DMS53 treated with DMSO at 0.1 percent for 48 hours (cell line): ENCODE measurements around the gene SCRN1.

Experiments
- DNase-seq: peaks from one replicate; lab custom pipeline; 2025; ENCODE audit not compliant: unreplicated experiment; lab: John Stamatoyannopoulos, UW

SCRN1 gene

DNA sequence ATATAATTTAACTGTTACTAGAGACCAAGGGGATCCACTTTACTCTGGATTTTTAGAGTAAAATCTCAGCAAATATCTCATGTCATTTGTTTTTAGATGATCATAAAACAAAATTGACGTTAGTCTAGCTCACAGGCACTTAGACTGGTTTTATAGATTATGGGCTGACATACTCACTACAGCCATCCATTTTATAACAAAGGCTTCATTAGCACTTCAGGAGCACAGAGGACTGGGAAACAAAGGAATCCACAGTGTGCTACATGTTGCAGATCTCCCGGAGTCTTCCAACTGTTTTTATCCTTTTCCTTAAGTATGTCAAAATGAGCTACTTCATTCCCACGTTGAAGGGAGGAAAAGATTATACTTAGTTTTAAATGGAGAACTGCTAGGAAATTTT is 15.9 kb upstream of the SCRN1 start:
- DNase-seq = no peak

DNA sequence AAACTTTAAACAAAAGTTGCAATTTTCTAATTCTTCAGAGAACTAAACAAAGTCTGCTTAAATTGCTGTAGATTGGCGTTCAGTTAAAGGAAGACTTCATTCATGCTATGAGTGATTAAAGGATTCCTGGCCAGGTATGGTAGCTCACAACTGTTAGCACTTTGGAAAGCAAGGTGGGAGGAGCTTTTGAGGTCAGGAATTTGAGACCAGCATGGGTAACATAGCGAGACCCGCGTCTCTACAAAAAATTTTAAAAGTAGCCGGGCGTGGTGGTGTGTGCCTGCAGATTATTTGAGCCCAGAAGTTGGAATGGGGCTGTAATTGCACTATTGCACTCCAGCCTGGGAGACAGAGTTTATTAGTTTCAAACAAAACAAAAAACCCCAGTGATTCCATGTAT is 13.5 kb upstream of the SCRN1 start:
- DNase-seq = no peak

DNA sequence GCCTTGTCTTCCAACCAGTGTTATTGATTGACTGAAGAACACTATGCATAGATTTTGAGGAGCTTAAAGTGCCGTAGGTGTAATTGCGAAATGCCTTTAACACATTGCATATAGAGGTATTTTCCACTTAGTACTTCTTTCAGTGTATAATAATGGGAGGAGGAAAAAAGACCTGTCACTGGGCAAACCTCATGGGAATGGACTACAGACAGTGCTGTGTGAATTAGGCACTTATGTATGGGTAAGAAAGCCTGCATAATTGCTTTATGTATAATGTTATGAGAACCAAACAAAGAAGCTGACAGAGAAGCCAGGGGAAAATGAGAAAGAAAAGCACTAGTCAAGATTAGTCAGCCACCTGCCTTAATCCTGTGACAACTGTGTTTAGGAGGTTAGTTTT is 12.4 kb upstream of the SCRN1 start:
- DNase-seq = no peak

DNA sequence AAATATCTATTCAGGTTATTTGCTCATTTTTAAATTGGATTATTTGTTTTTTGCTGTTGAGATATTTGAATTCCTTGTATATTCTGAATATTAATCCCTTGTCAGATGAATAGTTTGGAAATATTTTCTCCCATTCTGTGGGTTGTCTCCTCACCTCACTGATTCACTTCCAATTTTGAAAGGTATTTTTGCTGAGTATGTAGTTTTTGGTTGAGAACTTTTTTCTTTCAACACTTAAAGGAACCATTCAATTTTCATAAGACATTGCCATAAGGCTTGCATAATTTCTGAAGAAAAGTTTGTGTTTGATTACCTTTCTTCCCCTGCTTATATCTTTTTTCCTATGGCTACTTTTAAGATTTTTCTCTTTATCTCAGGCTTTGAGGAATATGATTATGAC is 8.9 kb upstream of the SCRN1 start:
- no peak for DNase-seq

DNA sequence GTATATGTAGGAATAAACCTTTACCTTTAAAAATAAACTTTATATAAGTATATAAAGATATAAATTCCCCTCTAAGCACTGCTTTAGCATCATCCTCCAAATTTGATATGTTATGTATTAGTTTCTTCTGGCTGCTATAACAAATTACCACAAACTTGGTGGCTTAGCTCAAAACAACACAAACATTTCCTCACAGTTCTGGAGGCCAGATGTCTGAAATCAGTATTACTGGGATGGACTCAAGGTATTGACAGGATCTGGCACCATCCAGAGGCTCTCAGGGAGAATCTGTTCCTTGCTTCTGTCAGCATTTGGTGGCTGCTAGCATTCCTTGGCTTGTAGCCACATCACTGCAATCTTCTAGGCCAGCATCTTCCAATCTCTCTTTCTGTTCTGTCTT is 6.7 kb upstream of the SCRN1 start:
- DNase-seq = no peak

DNA sequence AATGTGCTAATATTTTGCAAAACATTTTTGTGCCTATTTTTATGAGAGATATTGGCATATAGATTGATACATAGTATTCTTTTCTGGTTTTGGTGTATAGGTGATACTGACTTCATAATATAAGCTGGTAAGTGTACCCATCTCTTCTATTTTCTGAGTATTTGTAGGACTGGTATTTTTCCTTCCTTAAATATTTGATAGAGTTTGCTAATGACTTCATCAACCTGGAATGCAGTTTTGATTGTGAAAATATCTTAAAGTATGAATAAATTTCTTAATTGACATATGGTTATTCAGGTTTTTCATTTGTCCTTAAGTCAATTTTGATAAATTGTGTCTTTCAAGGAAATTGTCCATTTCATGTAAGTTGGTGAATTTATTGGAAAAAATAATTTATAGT is 6.1 kb upstream of the SCRN1 start:
- no peak for DNase-seq

DNA sequence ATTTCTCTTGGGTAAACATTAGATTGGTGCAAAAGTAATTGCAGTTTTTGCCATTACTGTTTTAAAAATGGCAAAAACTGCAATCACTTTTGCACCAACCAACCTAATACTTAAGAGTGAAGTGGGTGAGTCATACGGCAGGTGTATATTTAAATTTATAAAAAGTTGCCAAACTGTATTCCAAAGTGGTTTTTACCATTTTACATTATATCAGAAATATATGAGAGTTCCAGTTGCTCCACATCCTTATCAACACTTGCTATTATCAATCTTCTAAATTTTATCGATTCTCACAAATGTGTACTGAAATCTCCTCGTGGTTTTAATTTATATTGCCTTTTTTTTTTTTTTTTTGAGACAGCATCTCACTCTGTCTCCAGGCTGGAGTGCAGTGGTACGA is 3.5 kb upstream of the SCRN1 start:
- peak; percentile 81 for DNase-seq

DNA sequence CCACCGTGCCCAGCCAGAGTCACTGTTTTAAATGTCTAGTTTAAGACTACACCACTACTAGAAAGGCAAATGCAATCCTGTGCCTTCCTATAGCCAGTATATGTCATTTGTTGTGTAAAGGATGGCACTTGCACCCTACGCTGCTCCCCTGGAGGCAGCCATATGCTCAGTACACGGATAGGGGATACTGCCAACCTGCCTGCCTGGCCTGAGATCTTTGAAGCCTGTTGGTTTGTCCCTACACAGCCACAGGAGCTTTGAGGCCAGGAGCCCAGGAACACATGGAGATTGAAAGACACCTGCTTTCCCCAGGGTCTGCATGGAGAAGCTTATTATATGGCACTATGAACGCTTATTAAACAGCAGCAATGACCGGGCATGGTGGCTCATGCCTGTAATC is 2.3 kb upstream of the SCRN1 start:
- no peak for DNase-seq

DNA sequence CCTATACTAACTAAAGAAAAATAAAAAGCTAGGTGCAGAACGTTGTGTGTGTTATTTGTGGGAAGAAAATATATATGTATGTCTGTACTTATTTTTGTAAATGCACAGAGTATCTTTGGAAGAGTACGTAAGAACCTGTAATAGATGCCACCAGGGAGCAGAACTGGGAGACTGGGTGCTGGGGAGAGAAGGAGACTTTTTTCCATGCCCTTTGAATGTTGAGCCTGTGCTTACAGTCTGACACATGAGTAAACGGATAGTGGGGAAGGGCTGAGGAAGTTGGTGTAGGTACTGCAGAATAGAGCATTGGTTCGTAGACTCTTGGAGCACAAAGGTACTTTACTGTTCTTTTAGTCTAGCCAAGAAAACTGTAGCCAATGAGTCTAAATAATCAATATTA is 1.3 kb upstream of the SCRN1 start:
- no peak for DNase-seq

DNA sequence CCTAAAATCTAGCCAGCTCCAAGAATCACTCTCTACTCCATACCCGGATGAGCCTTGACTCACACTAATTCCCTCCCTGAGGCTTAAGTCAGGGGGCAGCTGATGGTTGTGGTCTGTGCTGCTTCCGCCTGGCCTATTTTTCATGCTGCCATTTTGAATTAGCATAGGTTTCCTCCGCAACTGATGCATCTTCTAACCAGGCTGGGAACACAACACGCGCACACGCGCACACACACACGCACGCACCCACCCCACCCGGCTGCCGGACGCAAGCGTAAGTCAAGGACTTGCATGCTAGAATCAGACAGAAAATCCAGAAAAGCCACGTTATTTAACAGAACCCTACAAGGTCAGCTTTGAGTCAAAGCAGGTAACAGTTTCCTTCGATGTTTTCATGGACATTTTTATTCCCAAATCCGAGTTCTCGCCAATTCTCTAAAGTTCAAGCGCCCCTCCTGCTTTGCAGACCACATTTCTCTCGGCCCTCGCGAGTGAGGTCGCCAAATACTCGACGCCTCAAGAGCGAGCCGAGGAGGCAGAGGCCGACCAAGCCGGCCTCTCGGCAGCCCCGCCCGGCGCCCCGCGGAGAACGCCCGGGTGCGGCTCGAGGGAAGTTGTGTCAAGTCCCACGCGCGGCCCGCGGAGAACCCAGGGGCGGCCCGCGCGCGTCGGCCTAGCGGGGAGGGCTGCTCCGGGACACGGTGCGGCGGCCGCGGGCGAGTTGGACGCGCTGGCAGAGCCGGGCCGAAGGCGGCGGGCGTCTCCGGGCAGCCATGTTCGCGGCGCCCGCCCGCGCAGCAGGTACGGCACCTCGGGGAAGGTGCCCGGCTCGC is 961 bp downstream of the SCRN1 start:
- peak; percentile 28 for DNase-seq

DNA sequence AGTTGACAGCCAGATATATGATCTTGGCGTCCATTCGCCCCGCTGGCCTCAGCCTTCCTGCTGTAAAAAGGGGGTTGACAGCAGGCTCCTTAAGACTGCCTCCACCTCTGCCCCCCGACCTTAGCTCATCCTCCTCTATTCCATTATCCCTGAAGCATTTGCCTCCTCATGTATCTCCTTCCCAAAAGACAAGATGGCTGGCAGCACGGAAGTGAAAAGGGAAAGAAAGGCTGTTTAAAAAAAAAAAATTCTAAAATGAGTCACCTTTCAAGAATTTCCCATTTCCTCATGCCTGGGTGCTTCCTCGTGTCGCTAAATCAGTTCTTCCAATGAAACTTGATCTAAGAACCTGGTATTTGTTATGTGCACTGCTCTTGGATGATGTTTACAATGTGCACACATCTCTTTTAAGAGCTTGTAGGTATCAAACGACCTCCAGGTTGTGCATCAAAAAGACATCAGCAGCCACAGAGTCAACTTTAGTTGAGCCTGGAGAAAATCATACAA is 1.7 kb downstream of the SCRN1 start:
- DNase-seq = peak; percentile 90

DNA sequence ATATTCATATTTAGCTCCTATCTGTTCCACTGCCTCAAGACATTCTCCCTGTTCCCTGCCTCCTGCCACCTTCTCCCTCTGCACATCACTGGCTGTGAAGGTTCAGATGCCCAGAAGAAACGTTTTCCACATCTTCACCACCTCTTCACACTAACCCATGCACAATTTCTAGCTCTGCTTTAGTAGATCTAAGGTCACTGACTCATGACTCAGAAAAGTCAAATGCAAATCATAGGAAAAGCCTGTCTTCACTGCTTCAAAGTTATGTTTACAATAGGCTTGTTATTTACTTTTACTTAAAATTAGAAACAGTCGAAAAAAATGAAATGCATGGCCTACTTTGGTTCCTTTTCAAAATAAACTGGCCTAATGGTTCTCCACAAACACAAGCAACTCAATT is 2.5 kb downstream of the SCRN1 start:
- peak; percentile 29 for DNase-seq

DNA sequence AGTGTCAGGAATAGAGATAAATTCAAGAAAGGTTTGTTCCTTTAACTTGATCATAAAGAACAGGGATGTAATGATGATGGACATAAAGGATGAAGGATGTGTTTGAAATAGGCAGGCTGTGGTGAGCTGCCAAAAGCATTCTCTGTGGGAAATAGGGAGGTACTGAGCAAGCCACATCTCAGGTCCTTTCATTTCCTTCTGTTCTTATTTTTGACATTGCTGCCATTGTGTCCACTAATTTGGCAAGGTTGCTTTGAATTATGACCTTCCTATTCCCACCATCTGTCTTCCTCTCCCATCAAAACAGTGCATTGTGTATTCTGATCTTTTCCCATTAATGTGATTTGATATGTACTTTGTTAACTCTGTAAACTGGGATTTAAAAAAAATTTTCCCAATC is 9.4 kb downstream of the SCRN1 start:
- no peak for DNase-seq

DNA sequence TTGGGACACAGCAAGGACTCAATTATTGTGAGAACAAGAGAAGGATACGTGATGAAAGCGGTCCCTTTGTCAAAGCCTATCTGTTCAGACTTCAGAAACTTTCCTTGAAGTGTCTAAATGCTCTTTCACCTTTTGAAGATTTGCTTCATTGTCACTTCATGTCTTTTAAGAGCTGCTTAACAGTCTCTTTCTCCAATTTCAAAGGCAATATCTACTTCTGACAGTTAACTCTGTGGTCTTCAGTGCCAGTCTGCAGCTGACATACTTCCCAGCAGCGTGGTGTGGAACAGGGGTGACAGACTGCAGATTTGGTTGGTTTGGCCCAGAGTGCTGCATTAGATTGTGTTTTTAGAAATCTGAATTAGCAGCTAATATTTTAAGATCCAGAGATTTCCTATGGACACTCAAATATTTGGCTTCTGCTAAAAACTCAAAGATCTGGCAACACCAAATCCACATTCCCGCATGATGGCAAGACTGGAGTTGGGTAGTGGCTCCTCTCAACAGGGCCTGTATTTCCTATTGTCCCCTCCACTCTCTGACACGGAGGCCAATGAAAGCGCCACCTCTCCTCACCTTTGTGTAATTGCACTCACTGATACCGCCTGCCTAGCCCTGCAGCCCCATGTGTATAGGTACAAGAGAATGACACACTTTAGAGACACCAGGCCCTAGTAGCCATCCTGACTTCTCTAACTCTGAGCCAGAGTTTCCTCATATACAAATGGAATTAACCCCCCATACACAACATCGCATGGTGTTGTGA is 11.5 kb downstream of the SCRN1 start:
- no peak for DNase-seq

DNA sequence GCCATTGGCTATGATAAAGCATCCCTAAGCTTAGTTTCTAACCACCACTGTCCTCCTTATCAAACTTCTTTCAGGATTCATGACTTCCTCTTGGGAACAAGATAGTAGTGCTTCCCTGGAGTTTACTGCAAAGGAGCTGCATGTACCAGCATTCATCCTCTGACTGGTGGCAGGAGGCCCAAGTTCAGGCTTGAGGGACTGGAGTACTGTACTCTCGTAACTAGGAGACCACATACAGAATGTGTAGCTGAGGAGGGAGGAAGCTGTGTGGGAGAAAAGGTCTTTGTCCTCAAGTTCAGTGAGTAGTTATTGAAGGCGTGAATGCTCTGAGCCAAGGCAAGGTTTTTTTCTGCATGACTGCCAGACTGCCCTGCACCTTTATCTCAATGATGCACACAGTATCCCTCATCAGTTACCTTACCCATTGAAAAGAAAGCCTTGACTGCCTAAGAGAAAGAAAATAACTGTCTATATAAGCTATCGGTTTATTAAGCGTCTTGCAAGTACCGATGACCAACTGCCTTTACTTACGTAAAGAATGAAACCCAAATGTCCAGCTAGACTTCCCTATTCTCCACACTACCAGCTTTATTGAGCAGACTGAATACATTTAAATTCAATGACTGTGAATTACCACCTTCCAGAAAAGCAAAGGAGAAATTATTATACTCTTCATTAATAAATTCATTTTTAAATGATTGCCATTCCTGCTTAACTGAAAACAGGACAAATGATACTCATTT is 12.8 kb downstream of the SCRN1 start:
- no peak for DNase-seq

DNA sequence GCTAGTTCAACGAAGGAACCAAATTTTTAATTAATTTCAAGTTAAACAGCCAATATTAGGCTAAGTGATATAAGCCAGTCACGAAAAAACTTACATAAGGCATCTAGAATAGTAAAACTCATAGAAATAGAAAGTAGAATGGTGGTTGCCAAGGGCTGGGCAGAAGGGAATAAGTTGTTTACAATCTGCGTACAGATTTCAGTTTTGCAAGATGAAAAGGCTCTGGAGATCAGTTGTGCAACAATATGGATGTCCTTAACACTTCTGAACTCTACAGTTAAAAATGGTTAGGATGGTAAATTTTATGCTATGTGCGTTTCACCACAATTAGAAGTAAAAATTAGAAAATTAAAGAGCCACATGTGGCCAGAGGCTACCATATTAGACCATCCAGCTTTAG is 13.3 kb downstream of the SCRN1 start:
- DNase-seq = no peak

DNA sequence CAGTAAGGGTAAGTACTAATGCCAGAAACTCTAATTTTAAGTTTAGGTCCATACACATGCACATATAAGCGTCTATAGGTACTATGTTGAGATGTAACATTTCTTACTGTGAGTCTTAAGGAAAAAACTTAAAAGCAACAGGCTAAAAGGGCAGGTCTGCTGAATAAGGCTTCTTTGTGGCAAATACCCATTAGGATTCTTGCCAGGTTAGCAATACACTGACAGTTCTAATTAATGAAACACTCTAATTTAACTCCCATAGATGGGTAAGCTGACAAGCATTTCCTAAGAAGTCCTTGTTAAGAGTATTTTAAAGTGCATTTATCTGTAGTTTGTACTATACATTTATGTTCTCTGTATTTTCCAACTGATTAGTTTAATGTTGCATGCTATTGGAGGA is 14.0 kb downstream of the SCRN1 start:
- no peak for DNase-seq

DNA sequence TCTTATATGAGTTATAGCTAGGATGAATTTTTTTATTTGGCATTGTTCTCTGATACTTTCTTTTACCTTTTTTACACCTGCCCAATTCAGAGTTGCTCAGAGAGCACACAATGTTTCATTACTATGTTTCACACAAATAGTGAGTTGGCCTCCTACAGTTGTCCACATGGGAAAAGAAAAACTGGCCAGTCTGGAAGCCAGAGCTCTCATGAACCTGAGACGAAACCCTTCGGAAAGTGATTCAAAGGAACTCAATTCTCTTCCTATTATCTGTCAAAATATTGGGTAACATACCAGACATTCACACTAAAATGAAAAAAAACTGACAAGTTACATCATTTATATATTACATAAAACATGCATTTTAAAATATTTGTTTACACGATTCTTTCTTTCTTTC is 15.3 kb downstream of the SCRN1 start:
- no peak for DNase-seq

DNA sequence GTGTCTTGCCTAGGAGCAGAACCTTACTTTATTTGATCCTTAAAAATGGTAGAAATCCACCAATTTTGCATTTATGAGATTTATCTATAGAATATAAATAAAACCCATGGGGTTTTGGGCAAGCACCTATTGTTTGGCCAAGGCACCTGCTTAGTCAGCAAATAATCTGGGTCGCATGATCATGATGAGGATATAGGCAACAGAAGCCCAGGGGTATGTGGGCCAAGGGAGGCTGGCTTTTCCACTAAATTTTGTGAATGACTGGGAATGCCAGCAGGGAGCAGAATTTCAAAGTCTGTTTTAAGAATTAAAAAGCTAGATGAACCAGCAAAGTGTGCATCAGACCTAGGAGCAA is 17.3 kb downstream of the SCRN1 start:
- no peak for DNase-seq

DNA sequence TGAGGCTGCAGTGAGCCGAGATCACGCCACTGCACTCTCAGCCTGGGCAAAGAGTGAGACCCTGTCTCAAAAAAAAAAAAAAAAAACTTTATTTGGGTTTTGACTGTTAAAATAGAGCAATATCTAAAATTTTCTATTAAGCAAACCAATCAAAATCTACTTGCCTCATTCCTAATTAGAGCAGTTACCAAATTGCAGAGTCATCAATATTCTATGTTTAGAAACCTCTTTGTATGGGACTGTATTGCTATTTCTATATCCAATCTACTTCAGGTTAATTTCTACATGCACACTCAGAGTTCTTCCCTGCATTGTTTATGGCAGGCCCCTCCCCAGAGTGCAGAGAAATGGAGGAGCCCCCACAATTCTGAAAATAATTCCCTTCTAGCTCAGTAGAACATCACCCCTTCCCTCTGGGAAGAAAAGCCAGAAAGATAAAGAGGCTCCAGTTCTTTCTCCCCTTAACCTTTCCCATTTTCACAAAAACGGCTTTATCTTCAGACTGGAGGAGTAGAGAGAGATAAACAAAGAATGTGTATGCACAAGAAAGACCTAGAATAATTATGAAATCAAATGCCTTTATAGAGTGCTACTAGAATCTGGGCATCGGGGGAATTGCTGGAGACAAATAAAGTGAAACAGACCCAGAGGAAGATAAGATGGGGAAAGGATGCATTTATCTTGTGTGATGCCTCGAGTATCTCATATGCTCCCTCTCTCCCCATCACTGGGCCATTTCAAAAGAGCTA is 17.9 kb downstream of the SCRN1 start:
- no peak for DNase-seq

DNA sequence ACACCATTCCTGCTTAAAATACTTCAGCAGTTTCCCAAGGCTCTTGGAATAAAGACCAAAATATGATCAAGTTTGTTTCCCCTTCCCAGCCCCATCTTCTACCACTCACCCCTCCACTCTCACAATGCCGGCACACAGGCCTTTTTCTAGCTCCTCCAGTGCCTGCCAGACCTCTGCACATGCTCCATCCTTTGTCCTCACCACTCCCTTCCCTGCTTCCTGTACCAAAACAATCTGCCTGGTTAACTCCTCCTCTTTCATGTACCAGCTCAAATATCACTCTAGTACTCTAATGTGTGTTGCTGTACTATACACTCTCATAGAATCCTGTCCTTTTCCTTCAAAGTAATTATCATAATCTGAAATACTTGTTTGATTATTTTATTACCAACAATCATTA is 19.4 kb downstream of the SCRN1 start:
- no peak for DNase-seq
